ENCODE measurements around the gene DHX9. TPM values are rescaled to one million over a fixed set of nuclear protein-coding genes. Genes with fewer than 3 reads are reported as not detected.
A peak's percentile ranks its signal among the peaks of the same experiment; 100 is the strongest.

The DHX9 gene
- total and polyA plus RNA-seq, 9 of the 15 experiments (the other 6 are each of a cell fraction or from before 2014, with no cell fraction given) = 100 to 409 (median 294) TPM

DNA sequence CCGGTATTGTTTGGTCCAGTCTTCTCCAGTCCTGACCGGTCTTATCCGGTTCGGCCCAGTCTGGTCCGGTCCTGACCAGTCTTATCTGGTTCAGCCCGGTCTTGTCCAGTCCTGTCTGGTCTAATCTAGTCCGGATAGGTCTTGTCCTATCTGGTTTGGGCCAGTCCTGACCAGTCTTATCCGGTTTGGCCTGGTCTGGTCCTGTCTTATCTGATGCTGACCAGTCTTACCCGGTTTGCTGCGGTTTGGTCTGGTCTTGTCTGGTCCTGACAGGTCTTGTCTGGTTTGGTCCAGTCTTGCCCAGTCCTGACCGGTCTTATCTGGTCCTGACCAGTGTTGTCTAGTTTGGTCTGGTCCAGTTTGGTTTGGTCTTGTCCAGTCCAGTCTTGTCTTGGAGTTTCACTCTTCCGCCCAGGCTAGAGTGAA, 30.1 kb downstream of the DHX9 start (continued):
- TF ChIP-seq, protein P1, sequence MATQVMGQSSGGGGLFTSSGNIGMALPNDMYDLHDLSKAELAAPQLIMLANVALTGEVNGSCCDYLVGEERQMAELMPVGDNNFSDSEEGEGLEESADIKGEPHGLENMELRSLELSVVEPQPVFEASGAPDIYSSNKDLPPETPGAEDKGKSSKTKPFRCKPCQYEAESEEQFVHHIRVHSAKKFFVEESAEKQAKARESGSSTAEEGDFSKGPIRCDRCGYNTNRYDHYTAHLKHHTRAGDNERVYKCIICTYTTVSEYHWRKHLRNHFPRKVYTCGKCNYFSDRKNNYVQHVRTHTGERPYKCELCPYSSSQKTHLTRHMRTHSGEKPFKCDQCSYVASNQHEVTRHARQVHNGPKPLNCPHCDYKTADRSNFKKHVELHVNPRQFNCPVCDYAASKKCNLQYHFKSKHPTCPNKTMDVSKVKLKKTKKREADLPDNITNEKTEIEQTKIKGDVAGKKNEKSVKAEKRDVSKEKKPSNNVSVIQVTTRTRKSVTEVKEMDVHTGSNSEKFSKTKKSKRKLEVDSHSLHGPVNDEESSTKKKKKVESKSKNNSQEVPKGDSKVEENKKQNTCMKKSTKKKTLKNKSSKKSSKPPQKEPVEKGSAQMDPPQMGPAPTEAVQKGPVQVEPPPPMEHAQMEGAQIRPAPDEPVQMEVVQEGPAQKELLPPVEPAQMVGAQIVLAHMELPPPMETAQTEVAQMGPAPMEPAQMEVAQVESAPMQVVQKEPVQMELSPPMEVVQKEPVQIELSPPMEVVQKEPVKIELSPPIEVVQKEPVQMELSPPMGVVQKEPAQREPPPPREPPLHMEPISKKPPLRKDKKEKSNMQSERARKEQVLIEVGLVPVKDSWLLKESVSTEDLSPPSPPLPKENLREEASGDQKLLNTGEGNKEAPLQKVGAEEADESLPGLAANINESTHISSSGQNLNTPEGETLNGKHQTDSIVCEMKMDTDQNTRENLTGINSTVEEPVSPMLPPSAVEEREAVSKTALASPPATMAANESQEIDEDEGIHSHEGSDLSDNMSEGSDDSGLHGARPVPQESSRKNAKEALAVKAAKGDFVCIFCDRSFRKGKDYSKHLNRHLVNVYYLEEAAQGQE (IDR thresholded peaks at IDR 0.05; ENCODE audit: borderline replicate concordance) = peak; percentile 100
- TF ChIP-seq, protein P1 (CRISPR knock-in tag; IDR thresholded peaks at IDR 0.05; ENCODE audit: low read depth) = no peak
- TF ChIP-seq ZNF551 (CRISPR knock-in tag; IDR thresholded peaks at IDR 0.05) = no peak
- no peak for TF ChIP-seq CHD4 (IDR thresholded peaks at IDR 0.05; ENCODE audit: insufficient read depth, insufficient replicate concordance, low read depth, low read length, poor library complexity, severe bottlenecking)
- no peak for TF ChIP-seq ESRRB (CRISPR knock-in tag; IDR thresholded peaks at IDR 0.05; ENCODE audit: borderline replicate concordance)
- TF ChIP-seq ZNF445 (CRISPR knock-in tag; IDR thresholded peaks at IDR 0.05; ENCODE audit: low read depth) = no peak
- TF ChIP-seq ZNF408 (CRISPR knock-in tag; IDR thresholded peaks at IDR 0.05; ENCODE audit: low read depth) = no peak
- TF ChIP-seq, protein P2, sequence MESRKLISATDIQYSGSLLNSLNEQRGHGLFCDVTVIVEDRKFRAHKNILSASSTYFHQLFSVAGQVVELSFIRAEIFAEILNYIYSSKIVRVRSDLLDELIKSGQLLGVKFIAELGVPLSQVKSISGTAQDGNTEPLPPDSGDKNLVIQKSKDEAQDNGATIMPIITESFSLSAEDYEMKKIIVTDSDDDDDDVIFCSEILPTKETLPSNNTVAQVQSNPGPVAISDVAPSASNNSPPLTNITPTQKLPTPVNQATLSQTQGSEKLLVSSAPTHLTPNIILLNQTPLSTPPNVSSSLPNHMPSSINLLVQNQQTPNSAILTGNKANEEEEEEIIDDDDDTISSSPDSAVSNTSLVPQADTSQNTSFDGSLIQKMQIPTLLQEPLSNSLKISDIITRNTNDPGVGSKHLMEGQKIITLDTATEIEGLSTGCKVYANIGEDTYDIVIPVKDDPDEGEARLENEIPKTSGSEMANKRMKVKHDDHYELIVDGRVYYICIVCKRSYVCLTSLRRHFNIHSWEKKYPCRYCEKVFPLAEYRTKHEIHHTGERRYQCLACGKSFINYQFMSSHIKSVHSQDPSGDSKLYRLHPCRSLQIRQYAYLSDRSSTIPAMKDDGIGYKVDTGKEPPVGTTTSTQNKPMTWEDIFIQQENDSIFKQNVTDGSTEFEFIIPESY (CRISPR knock-in tag; IDR thresholded peaks at IDR 0.05) = peak; percentile 61; the same call in 1 of the 2 replicates
- peak in 1 of 2 experiments; percentile 89; a peak in 1 of 3 replicates for TF ChIP-seq CBX3 (IDR thresholded peaks at IDR 0.05; ENCODE audit: borderline replicate concordance in 1 of 2, low read length in 2 of 2)
- TF ChIP-seq EWSR1 (IDR thresholded peaks at IDR 0.05; ENCODE audit: borderline replicate concordance, low read depth, partially characterized antibody) = no peak
- peak; percentile 45; the same call in 1 of the 2 replicates for TF ChIP-seq SOX6 (IDR thresholded peaks at IDR 0.05)
- peak; percentile 100 for TF ChIP-seq TRIM24 (IDR thresholded peaks at IDR 0.05)
- TF ChIP-seq SNIP1 (IDR thresholded peaks at IDR 0.05; ENCODE audit: low read depth) = no peak
- no peak for TF ChIP-seq MCM3 (IDR thresholded peaks at IDR 0.05)
- no peak for TF ChIP-seq MEF2A (IDR thresholded peaks at IDR 0.05; ENCODE audit: control insufficient read depth, low read depth, low read length)
- TF ChIP-seq EZH2 (IDR thresholded peaks at IDR 0.05; ENCODE audit: borderline replicate concordance, low read depth, low read length) = no peak
- 0 out of 2 replicates have a peak, but pooled peaks have one; percentile 16 for TF ChIP-seq DPF2 (IDR thresholded peaks at IDR 0.05)

All from K562 (cell line).